ENCODE data around the gene SPAG16.

DNA sequence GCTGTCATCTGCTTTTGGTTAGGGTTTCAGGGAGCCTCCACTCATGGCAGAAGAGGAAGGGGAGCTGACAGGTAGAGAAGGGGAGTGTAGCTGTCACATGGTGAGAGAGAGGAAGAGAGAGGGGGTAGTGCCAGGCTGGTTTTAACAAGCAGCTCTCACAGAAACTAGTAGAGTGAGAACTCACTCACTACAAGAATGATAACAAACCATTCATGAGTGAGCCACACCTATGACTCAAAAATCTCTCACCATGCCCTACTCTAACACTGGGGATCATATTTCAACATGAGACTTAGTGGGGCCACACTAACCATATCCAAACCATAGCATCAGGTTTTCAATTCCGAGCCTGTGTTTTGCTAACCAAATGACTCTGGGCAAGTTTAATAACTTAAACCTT, 851.7 kb downstream of the SPAG16 start:
- TF ChIP-seq, protein P1, sequence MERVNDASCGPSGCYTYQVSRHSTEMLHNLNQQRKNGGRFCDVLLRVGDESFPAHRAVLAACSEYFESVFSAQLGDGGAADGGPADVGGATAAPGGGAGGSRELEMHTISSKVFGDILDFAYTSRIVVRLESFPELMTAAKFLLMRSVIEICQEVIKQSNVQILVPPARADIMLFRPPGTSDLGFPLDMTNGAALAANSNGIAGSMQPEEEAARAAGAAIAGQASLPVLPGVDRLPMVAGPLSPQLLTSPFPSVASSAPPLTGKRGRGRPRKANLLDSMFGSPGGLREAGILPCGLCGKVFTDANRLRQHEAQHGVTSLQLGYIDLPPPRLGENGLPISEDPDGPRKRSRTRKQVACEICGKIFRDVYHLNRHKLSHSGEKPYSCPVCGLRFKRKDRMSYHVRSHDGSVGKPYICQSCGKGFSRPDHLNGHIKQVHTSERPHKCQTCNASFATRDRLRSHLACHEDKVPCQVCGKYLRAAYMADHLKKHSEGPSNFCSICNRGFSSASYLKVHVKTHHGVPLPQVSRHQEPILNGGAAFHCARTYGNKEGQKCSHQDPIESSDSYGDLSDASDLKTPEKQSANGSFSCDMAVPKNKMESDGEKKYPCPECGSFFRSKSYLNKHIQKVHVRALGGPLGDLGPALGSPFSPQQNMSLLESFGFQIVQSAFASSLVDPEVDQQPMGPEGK (tag by site-specific recombination; IDR thresholded peaks at IDR 0.05) = no peak
- TF ChIP-seq, protein P2, sequence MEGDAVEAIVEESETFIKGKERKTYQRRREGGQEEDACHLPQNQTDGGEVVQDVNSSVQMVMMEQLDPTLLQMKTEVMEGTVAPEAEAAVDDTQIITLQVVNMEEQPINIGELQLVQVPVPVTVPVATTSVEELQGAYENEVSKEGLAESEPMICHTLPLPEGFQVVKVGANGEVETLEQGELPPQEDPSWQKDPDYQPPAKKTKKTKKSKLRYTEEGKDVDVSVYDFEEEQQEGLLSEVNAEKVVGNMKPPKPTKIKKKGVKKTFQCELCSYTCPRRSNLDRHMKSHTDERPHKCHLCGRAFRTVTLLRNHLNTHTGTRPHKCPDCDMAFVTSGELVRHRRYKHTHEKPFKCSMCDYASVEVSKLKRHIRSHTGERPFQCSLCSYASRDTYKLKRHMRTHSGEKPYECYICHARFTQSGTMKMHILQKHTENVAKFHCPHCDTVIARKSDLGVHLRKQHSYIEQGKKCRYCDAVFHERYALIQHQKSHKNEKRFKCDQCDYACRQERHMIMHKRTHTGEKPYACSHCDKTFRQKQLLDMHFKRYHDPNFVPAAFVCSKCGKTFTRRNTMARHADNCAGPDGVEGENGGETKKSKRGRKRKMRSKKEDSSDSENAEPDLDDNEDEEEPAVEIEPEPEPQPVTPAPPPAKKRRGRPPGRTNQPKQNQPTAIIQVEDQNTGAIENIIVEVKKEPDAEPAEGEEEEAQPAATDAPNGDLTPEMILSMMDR (tag by site-specific recombination; IDR thresholded peaks at IDR 0.05) = no peak
- TF ChIP-seq KLF8 (tag by site-specific recombination; IDR thresholded peaks at IDR 0.05) (no peak), ZNF37A (tag by site-specific recombination; IDR thresholded peaks at IDR 0.05) (no peak)
